ENCODE results near the gene SPARCL1.

- TF ChIP-seq CTCF (conservative IDR thresholded peaks at IDR 0.05; ENCODE audit: low read length), result no peak
- TF ChIP-seq EZH2phosphoT487 (IDR thresholded peaks at IDR 0.05; ENCODE audit: borderline replicate concordance), result no peak
Measured at GRCh38 chr4:87524456-87524855, 4.7 kb downstream of the SPARCL1 start.

All from Loucy (cell line).